Measurements from ENCODE around the gene INO80.

- no peak for TF ChIP-seq CTCF (IDR thresholded peaks at IDR 0.05)
- no peak for TF ChIP-seq POLR2A (IDR thresholded peaks at IDR 0.05)
Observed at GRCh38 chr15:41073028-41073427, 43.1 kb downstream of the INO80 start.
